Activated T-helper 2 cell treated with anti-CD3 and anti-CD28 coated beads, Interferon-gamma antibody, Interleukin-2, Interleukin-4, amounts not matched to agents 10 μg/mL and 5 μg/mL and 100 μg/mL, durations not matched to agents 14 hours and 24 hours and 36 hours (primary cell): ENCODE data around the gene SPACDR. TPM values are rescaled to one million over a fixed set of nuclear protein-coding genes. Genes with fewer than 3 reads are reported as not detected.
"Not testable (repeated sequence)": the region's sequence is repeated elsewhere in the genome, so short reads cannot be mapped to it uniquely, and the experiment has no call there.

Source experiments
- DNase-seq: peaks from one replicate; pipeline ENCODE4 v3.0.0; 2021; ENCODE audit warnings: low spot score
- H3K27ac Mint-ChIP-seq: one replicate; pipeline ENCODE4 v1.8.0; 2021; ENCODE audit warnings: mixed read lengths
- H3K27me3 Mint-ChIP-seq: one replicate; pipeline ENCODE4 v1.8.0; 2021; ENCODE audit warnings: low read depth, mixed read lengths
- H3K36me3 Mint-ChIP-seq: one replicate; pipeline ENCODE4 v1.8.0; 2021; ENCODE audit warnings: low read depth, mixed read lengths
- H3K4me1 Mint-ChIP-seq: one replicate; pipeline ENCODE4 v1.8.0; 2021; ENCODE audit warnings: low read depth, mixed read lengths
- H3K4me3 Mint-ChIP-seq: one replicate; pipeline ENCODE4 v1.8.0; 2021; ENCODE audit warnings: low read depth, mild to moderate bottlenecking, moderate library complexity, mixed read lengths
- H3K9me3 Mint-ChIP-seq: one replicate; pipeline ENCODE4 v1.8.0; 2021; ENCODE audit warnings: mixed read lengths
- intact Hi-C: fragments of 100-400 bp; cut with micrococcal nuclease; formaldehyde crosslinking; loops from one replicate; pipeline ENCODE4 v1.15.1; 2023
- total RNA-seq: library from RNA; stranded (reverse); gene quantifications from 2 replicates; pipeline ENCODE4 v1.2.3, GENCODE V29; 2022

Gene SPACDR
- total RNA-seq, 1 donor from 2014 or later: 4.5 TPM

DNA sequence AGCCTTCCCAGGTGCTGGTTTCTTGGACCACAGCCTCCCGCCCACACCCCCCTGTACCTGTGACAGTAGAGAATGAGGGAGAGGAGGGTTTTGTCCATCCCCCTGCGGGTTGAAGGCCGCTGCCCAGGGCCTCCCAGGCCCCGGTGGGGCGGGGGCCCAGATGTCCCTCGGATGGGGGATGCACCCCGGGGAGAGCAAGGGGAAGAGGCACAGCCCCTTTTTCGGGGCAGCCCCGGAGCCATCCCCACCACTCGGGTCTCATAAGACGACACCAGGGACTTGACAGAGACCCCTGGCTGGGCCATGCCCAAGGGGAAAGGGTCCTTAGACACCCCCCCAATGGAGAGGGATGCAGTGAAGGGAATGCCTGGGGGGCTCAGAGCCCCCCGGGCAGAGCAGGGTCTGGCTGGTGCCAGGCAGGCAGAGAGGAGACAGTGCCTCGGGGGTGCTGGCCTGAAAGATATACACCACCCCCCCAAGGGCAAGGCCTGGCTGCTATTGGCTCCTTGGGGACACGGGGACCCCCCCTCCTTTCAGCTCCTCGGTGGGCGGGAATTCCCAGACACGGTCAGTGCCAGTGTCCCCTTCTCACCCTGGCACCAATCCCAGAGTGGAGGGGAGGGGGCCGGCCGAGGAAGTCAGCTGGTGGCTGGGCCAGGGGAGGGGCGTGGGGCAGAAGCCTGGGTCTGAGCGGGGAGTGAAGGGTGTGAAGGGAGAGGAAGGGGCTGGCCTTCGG, 3.7 kb upstream of the SPACDR start:
- intact Hi-C loops: no loop called here
- Mint-ChIP-seq H3K36me3 (peaks cover 54% of the 10 kb centered on the region), H3K4me3 (no peak overlapping the region), H3K27me3 (no peaks in the 10 kb centered on the region), H3K4me1 (peaks cover 2% of the 10 kb centered on the region), H3K27ac (no peak overlapping the region), H3K9me3 (no peaks in the 10 kb centered on the region)
- no peak for DNase-seq

DNA sequence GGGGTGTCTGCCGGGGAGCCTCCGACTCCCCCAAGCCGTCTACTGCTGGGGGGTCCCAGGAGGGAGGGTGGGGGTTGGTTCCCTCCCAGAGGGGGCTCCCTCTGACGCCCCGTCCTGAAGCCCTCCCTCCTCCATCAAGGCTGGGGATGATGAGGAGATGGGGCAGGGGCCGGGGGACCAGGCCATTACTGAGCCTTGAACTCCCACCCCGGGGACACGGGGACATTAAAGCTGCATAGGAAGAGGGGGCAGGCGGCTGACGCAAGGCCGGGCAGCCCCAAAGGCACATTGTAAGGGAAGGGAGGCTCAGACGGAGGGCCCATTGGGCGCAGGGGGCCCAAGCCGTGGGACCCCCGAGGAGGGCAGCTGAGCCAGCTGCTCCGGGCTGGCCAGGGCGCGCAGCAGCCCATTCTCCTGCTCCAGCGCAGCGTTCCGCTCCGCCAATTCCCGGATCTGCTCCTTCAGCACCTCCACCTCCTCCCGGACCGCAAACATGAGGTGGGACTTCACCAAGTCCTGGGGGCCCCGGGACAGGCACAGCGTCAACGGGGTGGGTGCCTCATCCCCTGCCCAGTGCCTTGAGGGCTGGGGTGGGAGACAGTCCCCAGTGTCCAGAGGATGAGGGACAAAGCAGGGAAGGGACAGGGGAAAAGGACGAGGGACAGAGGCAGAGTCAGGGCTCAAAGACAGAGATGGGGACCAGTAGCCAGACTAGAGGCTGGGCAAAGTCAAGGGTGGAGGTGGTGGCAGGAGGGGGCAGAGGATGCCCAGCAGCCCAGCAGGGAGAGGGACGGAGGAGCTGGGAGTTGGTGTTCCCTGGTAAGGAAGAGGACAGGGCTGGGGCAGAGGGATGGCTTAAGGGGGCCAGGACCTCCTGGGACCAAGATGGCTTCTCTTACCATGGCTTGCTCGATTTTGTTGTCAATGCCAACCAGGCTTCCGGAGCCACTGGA, 2.9 kb upstream of the SPACDR start:
- H3K9me3 Mint-ChIP-seq: no peaks in the 10 kb centered on the region
- H3K27ac Mint-ChIP-seq: no peak overlapping the region
- peaks cover 52% of the 10 kb centered on the region for H3K36me3 Mint-ChIP-seq

DNA sequence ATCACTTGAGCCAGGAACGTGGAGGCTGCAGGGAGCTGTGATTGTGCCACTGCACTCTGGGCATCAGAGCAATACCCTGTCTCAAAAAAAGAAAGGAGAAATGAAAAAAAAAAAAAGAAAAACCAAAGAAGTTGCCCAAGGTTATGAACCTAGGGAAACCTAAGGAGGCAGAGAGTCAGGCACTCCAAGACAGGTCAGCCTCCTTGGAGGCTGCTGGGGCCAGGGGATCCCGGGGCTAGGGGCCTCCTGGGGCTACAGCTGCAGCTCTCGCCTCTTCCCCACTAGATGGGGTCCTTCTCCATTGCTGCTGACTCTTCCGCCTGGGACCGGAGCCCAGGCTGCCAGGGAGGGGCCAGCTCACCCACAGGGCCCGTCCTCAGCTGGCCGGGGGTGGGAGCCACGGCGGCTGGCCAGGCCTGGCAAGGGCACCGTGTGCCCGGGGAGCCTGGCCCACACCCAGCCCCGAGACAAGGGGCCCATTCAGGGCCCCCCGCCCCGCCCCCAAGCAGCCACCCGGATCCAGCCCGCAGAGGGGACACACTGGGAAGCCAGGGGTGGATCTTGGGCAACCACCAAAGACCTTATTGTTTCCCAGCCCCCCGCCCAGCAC, 1.7 kb upstream of the SPACDR start:
- no peak for DNase-seq
- Mint-ChIP-seq H3K27me3 (no peaks in the 10 kb centered on the region), H3K4me3 (no peak overlapping the region), H3K9me3 (no peaks in the 10 kb centered on the region), H3K4me1 (peaks cover 2% of the 10 kb centered on the region), H3K27ac (no peak overlapping the region), H3K36me3 (peaks cover 55% of the 10 kb centered on the region)
- intact Hi-C loops: no loop called here

More for the DNA sequence above, 2.9 kb upstream of the SPACDR start:
- Mint-ChIP-seq H3K4me3 (no peak overlapping the region), H3K27me3 (no peaks in the 10 kb centered on the region), H3K4me1 (peaks cover 2% of the 10 kb centered on the region)
- no peak for DNase-seq
- intact Hi-C loops: no loop called here

DNA sequence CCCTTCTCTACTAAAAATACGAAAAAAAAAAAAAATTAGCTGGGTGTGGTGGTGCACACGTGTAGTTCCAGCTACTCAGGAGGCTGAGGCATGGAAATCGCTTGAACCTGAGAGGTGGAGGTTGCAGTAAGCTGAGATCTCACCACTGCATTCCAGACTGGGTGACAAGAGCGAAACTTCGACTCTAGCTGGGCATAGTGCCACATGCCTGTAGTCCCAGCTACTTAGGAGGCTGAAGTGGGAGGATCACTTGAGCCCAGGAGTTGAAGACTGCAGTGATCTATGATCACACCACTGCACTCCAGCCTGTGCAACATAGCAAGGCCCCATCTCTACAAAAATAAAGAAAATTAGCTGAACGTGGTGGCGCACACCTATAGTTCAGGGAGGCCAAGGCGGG, 1.2 kb upstream of the SPACDR start:
- H3K9me3 Mint-ChIP-seq: no peaks in the 10 kb centered on the region
- no peak overlapping the region for H3K4me3 Mint-ChIP-seq
- H3K4me1 Mint-ChIP-seq: no peaks in the 10 kb centered on the region
- DNase-seq: no peak
- H3K27me3 Mint-ChIP-seq: no peaks in the 10 kb centered on the region
- H3K27ac Mint-ChIP-seq: no peak overlapping the region
- peaks cover 55% of the 10 kb centered on the region for H3K36me3 Mint-ChIP-seq
- intact Hi-C loops: no loop called here

DNA sequence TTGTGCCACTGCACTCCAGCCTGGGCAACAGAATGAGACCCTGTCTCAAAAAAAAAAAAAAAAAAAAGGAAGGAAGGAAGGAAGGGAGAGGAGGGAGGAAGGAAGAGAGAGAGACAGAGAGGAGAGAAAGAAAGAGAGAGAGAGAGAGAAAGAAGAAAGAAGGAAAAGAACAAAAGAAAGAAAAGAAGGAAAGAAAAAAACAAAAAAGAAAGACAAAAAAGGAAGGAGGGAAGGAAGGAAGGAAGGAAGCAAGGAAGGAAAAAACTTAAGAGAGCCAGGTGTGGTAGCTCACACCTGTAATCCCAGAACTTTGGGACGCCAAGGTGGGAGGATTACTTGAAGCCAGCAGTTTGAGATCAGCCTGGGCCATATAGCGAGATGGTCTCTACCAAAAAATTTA, 731 bp upstream of the SPACDR start:
- H3K9me3 Mint-ChIP-seq: no peaks in the 10 kb centered on the region
- H3K27me3 Mint-ChIP-seq: no peaks in the 10 kb centered on the region
- intact Hi-C loops: no loop called here
- no peaks in the 10 kb centered on the region for H3K4me1 Mint-ChIP-seq
- peaks cover 55% of the 10 kb centered on the region for H3K36me3 Mint-ChIP-seq
- no peak overlapping the region for H3K4me3 Mint-ChIP-seq
- no peak for DNase-seq
- no peak overlapping the region for H3K27ac Mint-ChIP-seq

DNA sequence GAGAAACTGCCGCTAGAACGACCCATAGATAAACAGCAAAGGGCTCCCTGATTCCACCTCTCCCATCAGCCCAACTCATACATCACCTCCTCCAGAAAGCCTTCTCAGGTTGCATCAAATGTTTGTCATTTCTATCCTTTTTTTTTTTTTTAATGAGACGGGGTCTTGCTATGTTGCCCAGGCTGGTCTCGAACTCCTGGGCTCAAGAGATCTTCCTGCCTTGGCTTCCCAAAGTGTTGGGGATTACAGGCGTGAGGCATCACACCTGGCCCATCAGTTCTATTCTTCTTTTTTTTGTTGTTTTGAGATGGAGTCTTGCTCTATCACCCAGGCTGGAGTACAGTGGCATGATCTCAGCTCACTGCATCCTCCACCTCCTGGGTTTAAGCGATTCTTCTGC, 7.0 kb downstream of the SPACDR start:
- no peaks in the 10 kb centered on the region for H3K27me3 Mint-ChIP-seq
- peaks cover 10% of the 10 kb centered on the region for H3K4me1 Mint-ChIP-seq
- H3K36me3 Mint-ChIP-seq: peaks cover 24% of the 10 kb centered on the region

DNA sequence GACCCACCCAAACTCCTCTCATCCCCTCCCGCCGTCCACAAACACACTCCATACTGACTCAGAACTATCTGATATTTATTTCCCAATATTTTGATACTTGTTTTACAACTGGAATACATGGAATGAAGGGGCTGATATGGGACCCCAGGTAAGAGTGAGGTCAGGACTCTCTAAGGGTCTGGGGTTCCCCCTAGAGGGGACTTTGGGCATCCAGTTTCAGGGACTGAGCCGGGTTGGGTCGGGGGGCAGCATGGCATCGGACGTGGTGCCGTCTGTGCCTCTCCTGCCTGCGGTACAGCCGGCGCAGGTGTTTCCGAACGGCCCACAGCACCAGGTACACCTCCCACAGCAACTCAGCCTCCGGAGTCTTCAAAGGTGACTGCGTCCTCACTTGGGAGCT, 7.5 kb downstream of the SPACDR start:
- Mint-ChIP-seq H3K27me3 (no peaks in the 10 kb centered on the region), H3K4me3 (no peak overlapping the region), H3K27ac (no peak overlapping the region), H3K4me1 (peaks cover 10% of the 10 kb centered on the region), H3K36me3 (peaks cover 22% of the 10 kb centered on the region), H3K9me3 (no peaks in the 10 kb centered on the region)
- no peak for DNase-seq
- intact Hi-C loops: no loop called here

More for the DNA sequence above, 7.0 kb downstream of the SPACDR start:
- Mint-ChIP-seq H3K4me3 (no peak overlapping the region), H3K9me3 (no peaks in the 10 kb centered on the region), H3K27ac (no peak overlapping the region)
- intact Hi-C loops: no loop called here
- DNase-seq: no peak

DNA sequence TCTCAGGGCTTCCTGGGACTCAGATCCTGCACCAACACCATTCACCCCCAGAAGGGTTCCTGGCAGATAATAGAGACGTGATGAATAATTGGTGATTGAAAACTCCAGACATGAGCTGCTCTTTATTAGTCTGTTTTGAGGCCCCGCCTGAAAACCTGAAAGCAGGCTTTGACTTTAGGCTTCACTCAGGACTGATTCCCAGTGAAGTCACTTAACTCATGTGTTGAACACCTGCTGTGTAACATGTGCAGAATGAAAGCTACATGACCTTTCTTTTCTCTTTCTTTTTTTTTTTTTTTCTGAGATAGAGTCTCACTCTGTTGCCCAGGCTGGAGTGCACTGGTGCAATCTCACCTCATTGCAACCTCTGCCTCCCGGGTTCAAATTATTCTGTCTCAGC, 8.9 kb downstream of the SPACDR start:
- Mint-ChIP-seq H3K4me1 (peaks cover 14% of the 10 kb centered on the region), H3K4me3 (no peak overlapping the region), H3K27ac (peak overlapping the region; percentile 1), H3K36me3 (peaks cover 12% of the 10 kb centered on the region), H3K27me3 (no peaks in the 10 kb centered on the region), H3K9me3 (no peaks in the 10 kb centered on the region)
- intact Hi-C loops: no loop called here
- no peak for DNase-seq

DNA sequence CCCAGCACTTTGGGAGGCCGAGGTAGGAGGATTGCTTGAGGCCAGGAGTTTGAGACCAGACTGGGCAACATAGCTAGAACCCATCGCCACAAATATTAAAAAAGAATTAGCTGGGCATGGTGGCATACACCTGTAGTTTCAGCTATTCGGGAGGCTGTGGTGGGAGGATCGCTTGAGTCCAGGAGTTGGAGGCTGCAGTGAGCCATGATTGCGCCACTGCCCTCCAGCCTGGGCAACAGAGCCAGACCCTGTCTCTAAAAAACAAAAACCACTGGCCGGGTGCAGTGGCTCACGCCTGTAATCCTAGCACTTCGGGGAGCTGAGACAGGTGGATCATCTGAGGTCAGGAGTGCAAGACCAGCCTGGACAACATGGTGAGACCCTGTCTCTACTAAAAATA, 10.2 kb downstream of the SPACDR start:
- peaks cover 14% of the 10 kb centered on the region for H3K4me1 Mint-ChIP-seq
- DNase-seq, H3K9me3 Mint-ChIP-seq, H3K4me3 Mint-ChIP-seq, H3K27me3 Mint-ChIP-seq, H3K36me3 Mint-ChIP-seq, H3K27ac Mint-ChIP-seq, intact Hi-C loops: not testable (repeated sequence)

DNA sequence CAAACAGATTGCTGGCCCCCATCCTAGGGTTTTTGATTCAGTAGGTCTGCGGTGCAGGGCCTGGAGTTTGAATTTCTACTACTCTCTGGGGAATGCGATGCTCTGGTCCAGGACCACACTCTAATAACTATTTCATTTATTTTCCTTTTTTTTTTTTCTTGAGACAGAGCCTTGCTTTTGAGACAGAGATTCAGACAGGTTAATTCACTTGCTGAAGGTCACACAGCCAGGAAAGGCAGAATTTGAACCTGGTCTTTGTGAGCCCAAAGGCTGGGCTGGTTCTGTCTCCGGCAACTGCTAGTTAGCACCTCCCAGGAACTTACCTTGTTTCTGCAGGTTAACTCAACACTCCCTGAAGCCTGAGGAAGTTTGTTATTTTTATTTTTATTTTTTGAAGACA, 11.5 kb downstream of the SPACDR start:
- Mint-ChIP-seq H3K4me3 (no peak overlapping the region), H3K36me3 (peaks cover 3% of the 10 kb centered on the region), H3K4me1 (peaks cover 10% of the 10 kb centered on the region), H3K27ac (no peak overlapping the region), H3K27me3 (no peaks in the 10 kb centered on the region), H3K9me3 (no peaks in the 10 kb centered on the region)
- intact Hi-C loops: no loop called here
- DNase-seq: no peak

DNA sequence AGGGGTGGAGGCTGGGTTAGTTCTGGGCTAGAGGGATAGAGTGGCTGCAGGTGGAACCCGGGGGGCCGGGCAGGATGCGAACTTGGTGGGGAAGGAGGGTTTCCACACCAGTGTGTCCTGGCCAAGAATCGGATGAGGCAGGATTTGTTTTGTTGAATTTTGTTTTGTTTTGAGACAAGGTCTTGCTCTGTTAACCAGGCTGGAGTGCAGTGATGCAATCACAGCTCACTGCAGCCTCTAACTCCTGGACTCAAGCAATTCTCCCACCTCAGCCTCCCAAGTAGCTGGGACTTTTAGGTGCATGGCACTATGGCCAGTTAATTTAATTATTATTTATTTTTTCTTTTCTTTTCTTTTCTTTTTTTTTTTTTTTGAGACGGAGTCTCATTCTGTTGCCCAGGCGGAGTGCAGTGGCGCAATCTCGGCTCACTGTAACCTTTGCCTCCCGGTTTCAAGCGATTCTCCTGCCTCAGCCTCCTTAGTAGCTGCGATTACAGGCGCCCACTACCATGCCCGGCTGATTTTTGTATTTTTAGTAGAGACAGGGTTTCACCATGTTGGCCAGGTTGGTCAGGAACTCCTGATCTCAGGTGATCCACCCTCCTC, 14.8 kb downstream of the SPACDR start:
- Mint-ChIP-seq H3K9me3 (no peaks in the 10 kb centered on the region), H3K4me1 (peaks cover 14% of the 10 kb centered on the region), H3K27me3 (no peaks in the 10 kb centered on the region), H3K27ac (no peak overlapping the region), H3K36me3 (no peaks in the 10 kb centered on the region), H3K4me3 (no peak overlapping the region)
- no peak for DNase-seq
- intact Hi-C loops: no loop called here

DNA sequence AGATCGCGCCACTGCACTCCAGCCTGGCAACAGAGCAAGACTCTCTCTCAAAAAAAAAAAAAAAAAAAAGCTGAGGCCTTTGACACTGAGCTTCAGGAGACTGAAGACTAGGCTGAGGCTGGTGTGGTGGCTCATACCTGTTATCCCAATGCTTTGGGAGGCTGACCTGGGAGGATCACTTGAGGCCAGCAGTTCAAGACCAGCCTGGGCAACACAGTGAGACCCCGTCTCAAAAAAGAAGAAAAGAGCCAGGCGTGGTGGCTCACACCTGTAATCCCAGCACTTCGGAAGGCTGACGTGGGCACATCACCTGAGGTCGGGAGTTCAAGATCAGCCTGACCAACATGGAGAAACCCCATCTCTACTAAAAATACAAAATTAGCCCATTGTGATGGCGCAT, 16.7 kb downstream of the SPACDR start:
- intact Hi-C loops: not testable (repeated sequence)

More for the DNA sequence above, 16.7 kb downstream of the SPACDR start:
- DNase-seq, H3K27ac Mint-ChIP-seq, H3K4me3 Mint-ChIP-seq, H3K36me3 Mint-ChIP-seq, H3K27me3 Mint-ChIP-seq, H3K9me3 Mint-ChIP-seq: not testable (repeated sequence)
- H3K4me1 Mint-ChIP-seq: peaks cover 17% of the 10 kb centered on the region
